Endothelial cell of umbilical vein (primary cell): Measurements from ENCODE around the gene LAIR2. TPM values are rescaled to one million over a fixed set of nuclear protein-coding genes. Genes with fewer than 3 reads are reported as not detected.

ENCODE experiments used
- BruUV-seq: library from RNA; stranded (reverse); fragments of 400-500 nt; replicated peaks from 2 replicates; lab custom pipeline; 2021; lab: Mats Ljungman, UMichigan
- CTCF ChIA-PET: fragments of 300-600, 350-600 bp; sonication (Branson Sonifier 250); formaldehyde crosslinking; loops from one replicate; lab custom pipeline; 2021; ENCODE audit warnings: antibody characterized with exemption, inconsistent platforms; lab: Charles Lee
- POLR2A ChIA-PET: fragments of 300-600, 350-600 bp; sonication (Branson Sonifier 250); formaldehyde crosslinking; loops from one replicate; lab custom pipeline; 2021; ENCODE audit warnings: antibody characterized with exemption, inconsistent platforms; lab: Charles Lee
- DNase-seq: peaks from one replicate; pipeline ENCODE4 v3.0.0-alpha.2; 2011; ENCODE audit warnings: low read depth, low spot score
- FAIRE-seq: peaks from 2 replicates; lab custom pipeline; 2011; peaks lifted over from hg19 to GRCh38; lab: Jason Lieb, UNC
- H2AFZ ChIP-seq: 2 replicates; pipeline ENCODE4 v1.6.0; 2012; ENCODE audit warnings: low read depth, low read length, control low read depth, inconsistent platforms
- H3K27ac ChIP-seq: 2 replicates; pipeline ENCODE4 v1.5.1; 2011; ENCODE audit warnings: low read depth, mild to moderate bottlenecking, control low read depth, low read length, moderate library complexity; ENCODE audit not compliant: insufficient read depth
- H3K27me3 ChIP-seq, 2 experiments: 2 replicates each; pipeline versions ENCODE4 v1.6.0 to v1.6.1; 2011; ENCODE audit warnings: low read length in 2 of 2, mixed read lengths in 1 of 2; ENCODE audit not compliant: control insufficient read depth in 2 of 2, insufficient read depth in 2 of 2
- H3K36me3 ChIP-seq, 2 experiments: 2 replicates in 1 of 2; 3 replicates in 1 of 2; pipeline ENCODE4 v1.5.1; 2011; ENCODE audit warnings: low read length in 2 of 2, mild to moderate bottlenecking in 1 of 2, moderate library complexity in 1 of 2; ENCODE audit not compliant: control insufficient read depth in 2 of 2, insufficient read depth in 2 of 2; ENCODE audit errors: extremely low read depth in 1 of 2
- H3K4me1 ChIP-seq: 3 replicates; pipeline ENCODE4 v1.5.1; 2011; ENCODE audit warnings: mild to moderate bottlenecking, low read length; ENCODE audit not compliant: control insufficient read depth, insufficient read depth; ENCODE audit errors: extremely low read depth
- H3K4me2 ChIP-seq: 2 replicates; pipeline ENCODE4 v1.6.1; 2011; ENCODE audit warnings: low read length, control low read depth, mixed read lengths; ENCODE audit not compliant: insufficient read depth
- H3K4me3 ChIP-seq, 3 experiments: fragments of 200-600 bp in 1 of 3; sonication (generic), shearing (Covaris generic) in 1 of 3; replicated peaks in 1 of 3; 2 replicates each; pipeline ENCODE4 v1.5.1; 2011 to 2016; ENCODE audit warnings: control low read depth in 3 of 3, low read length in 3 of 3, mild to moderate bottlenecking in 2 of 3, inconsistent platforms in 1 of 3, low read depth in 1 of 3, moderate library complexity in 1 of 3; ENCODE audit not compliant: insufficient read depth in 1 of 3
- H3K79me2 ChIP-seq: 2 replicates; pipeline ENCODE4 v1.6.0; 2012; ENCODE audit warnings: low read length, inconsistent platforms; ENCODE audit not compliant: control insufficient read depth, insufficient read depth
- H3K9ac ChIP-seq: replicated peaks from 2 replicates; pipeline ENCODE3; 2011; ENCODE audit warnings: low read length, control low read depth; ENCODE audit not compliant: insufficient read depth; ENCODE audit errors: extremely low read depth
- H3K9me1 ChIP-seq: replicated peaks from 3 replicates; pipeline ENCODE4 v1.6.0; 2011; ENCODE audit warnings: mild to moderate bottlenecking, low read length; ENCODE audit not compliant: control insufficient read depth, insufficient read depth; ENCODE audit errors: extremely low read depth
- H3K9me3 ChIP-seq: replicated peaks from 2 replicates; pipeline ENCODE4 v1.5.1; 2012; ENCODE audit warnings: low read length, inconsistent platforms; ENCODE audit not compliant: control insufficient read depth, insufficient read depth
- H4K20me1 ChIP-seq: replicated peaks from 2 replicates; pipeline ENCODE3; 2011; ENCODE audit warnings: mild to moderate bottlenecking, low read length; ENCODE audit not compliant: control insufficient read depth, insufficient read depth; ENCODE audit errors: extremely low read depth
- CTCF ChIP-seq, 2 donors: IDR thresholded peaks; 1 replicate in 1 of 2; 2 replicates in 1 of 2; pipeline ENCODE4 v1.5.1; 2011; ENCODE audit warnings: low read length in 2 of 2, mild to moderate bottlenecking in 2 of 2, moderate library complexity in 2 of 2, control low read depth in 1 of 2, inconsistent platforms in 1 of 2, low read depth in 1 of 2; ENCODE audit not compliant: insufficient read depth in 1 of 2; ENCODE audit errors: extremely low read depth in 1 of 2
- EZH2 ChIP-seq: IDR thresholded peaks from 2 replicates; pipeline ENCODE4 v1.6.1; 2012; ENCODE audit warnings: borderline replicate concordance, low read depth, mild to moderate bottlenecking, moderate library complexity, low read length, inconsistent platforms; ENCODE audit not compliant: severe bottlenecking
- FOS ChIP-seq: IDR thresholded peaks from 2 replicates; pipeline ENCODE4 v1.6.1; 2011; ENCODE audit warnings: mild to moderate bottlenecking, low read length, moderate library complexity, borderline replicate concordance; ENCODE audit not compliant: insufficient read depth
- GATA2 ChIP-seq: IDR thresholded peaks from 2 replicates; pipeline ENCODE4 v1.7.0; 2011; ENCODE audit warnings: low read depth, mild to moderate bottlenecking, moderate library complexity, mixed read lengths, low read length; ENCODE audit not compliant: insufficient read length, insufficient read depth
- JUN ChIP-seq: IDR thresholded peaks from 2 replicates; pipeline ENCODE4 v1.6.1; 2011; ENCODE audit warnings: borderline replicate concordance, low read depth; ENCODE audit not compliant: insufficient read length, insufficient read depth
- MYC ChIP-seq: IDR thresholded peaks from one replicate; pipeline ENCODE4 v1.6.1; 2011; ENCODE audit warnings: mild to moderate bottlenecking, low read depth, low read length
- POLR2A ChIP-seq: IDR thresholded peaks from 2 replicates; pipeline ENCODE4 v1.6.1; 2012; ENCODE audit warnings: low read depth, mild to moderate bottlenecking, control low read depth, low read length
- POLR2AphosphoS5 ChIP-seq: IDR thresholded peaks from 2 replicates; pipeline ENCODE4 v1.6.1; 2012; ENCODE audit warnings: low read depth, mild to moderate bottlenecking, control low read depth, low read length, moderate library complexity; ENCODE audit not compliant: insufficient read depth
- dilution Hi-C: fragments of 300-500 bp; cut with MboI; formaldehyde crosslinking; loops from one replicate; pipeline ENCODE4 v1.15.0; 2019; ENCODE audit warnings: low sequenced_read_pairs; ENCODE audit not compliant: extremely low pct_ligation_motif_present
- intact Hi-C: fragments of 100-400 bp; cut with micrococcal nuclease; formaldehyde crosslinking; loops from one replicate; pipeline ENCODE4 v1.10.0; 2022
- polyA plus RNA-seq, 4 experiments: library from polyadenylated mRNA; depleted of rRNA in 3 of 4; stranded (reverse) in 3 of 4; unstranded in 1 of 4; fragments of >200 nt; gene quantifications; 2 replicates each; pipeline versions ENCODE4 v1.2.1 to v1.2.3, GENCODE V29; 2011 to 2012; ENCODE audit warnings: missing spikeins in 1 of 4
- total RNA-seq: library from RNA; stranded (reverse); gene quantifications from 2 replicates; pipeline ENCODE4 v1.2.3, GENCODE V29; 2021
- TF ChIP-seq, protein P1 (sequence below): IDR thresholded peaks from 2 replicates; pipeline ENCODE4 v1.6.1; 2011; ENCODE audit not compliant: insufficient read depth, insufficient read length

Gene LAIR2
- total and polyA plus RNA-seq, 2 donors (not counting 3 experiments of a cell fraction or from before 2014, with no cell fraction given), result not detected

GRCh38 chr19:54455786-54456422, 46.7 kb upstream of the LAIR2 start:
- H3K4me1 ChIP-seq, result peaks cover 8% of the 10 kb centered on the region

More at GRCh38 chr19:54455786-54456422, 46.7 kb upstream of the LAIR2 start:
- dilution Hi-C loops, result no loop called here
- Histone ChIP-seq H3K9me3 (no peaks in the 10 kb centered on the region), H3K4me3 (no peak overlapping the region), H4K20me1 (peaks cover 6% of the 10 kb centered on the region), H3K4me2 (no peak overlapping the region), H2AFZ (no peak overlapping the region), H3K27me3 (no peaks in the 10 kb centered on the region), H3K36me3 (peaks cover 58 to 92% of the 10 kb centered on the region in 2 experiments), H3K9me1 (no peaks in the 10 kb centered on the region), H3K79me2 (peaks cover 82% of the 10 kb centered on the region), H3K9ac (no peak overlapping the region), H3K27ac (no peak overlapping the region)
- ChIA-PET POLR2A (no interaction called here), CTCF (no interaction called here)
- TF ChIP-seq GATA2 (no peak), POLR2A (no peak), EZH2 (no peak), FOS (no peak), POLR2AphosphoS5 (no peak), MYC (no peak), JUN (no peak), CTCF (IDR thresholded peaks at IDR 0.05; ENCODE audit: extremely low read depth in 1 of 2, insufficient read depth in 1 of 2, low read depth in 1 of 2, low read length in 2 of 2) (no peak)
- TF ChIP-seq, protein P1, sequence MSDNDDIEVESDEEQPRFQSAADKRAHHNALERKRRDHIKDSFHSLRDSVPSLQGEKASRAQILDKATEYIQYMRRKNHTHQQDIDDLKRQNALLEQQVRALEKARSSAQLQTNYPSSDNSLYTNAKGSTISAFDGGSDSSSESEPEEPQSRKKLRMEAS, result no peak
- intact Hi-C loops, result loop anchor here (5.0 kb wide), 1 partner anchor 294 kb away; no protein-coding TSS in a partner anchor
- BruUV-seq, result no TSS peak
- DNase-seq, result no peak
- no peak for FAIRE-seq
